ENCODE data around the gene SDCBP2. TPM values are rescaled to one million over a fixed set of nuclear protein-coding genes. Genes with fewer than 3 reads are reported as not detected.

Gene SDCBP2
- total RNA-seq, 1 experiment from 2014 or later = 1.9 TPM

GRCh38 chr20:1319462-1319861 lies 9.5 kb downstream of the SDCBP2 start:
- H3K4me3 Mint-ChIP-seq = no peak overlapping the region
- no peaks in the 10 kb centered on the region for H3K4me1 Mint-ChIP-seq
- no peak overlapping the region for H4K8ac ChIP-seq (replicated peaks; ENCODE audit: insufficient read length, low read depth, low read length)
- no CpG with 5 or more reads among the region's 4 CpGs for WGBS (ENCODE audit: extremely low coverage, insufficient read length, low lambda C conversion rate)
- H3K23ac ChIP-seq (ENCODE audit: insufficient read length, low read depth, low read length) = no peak overlapping the region
- no peak overlapping the region for H3K18ac ChIP-seq (ENCODE audit: insufficient read length, low read depth, low read length)
- no peak overlapping the region for H3K9ac ChIP-seq (ENCODE audit: extremely low read depth, insufficient read length, low read length)
- no peak overlapping the region for H3K27ac Mint-ChIP-seq
- H2BK5ac ChIP-seq (ENCODE audit: insufficient read length, low read length) = no peak overlapping the region
- DNase-seq = no peak
- no peak overlapping the region for H3T11ph ChIP-seq (ENCODE audit: low read length)
- no peaks in the 10 kb centered on the region for H3K36me3 Mint-ChIP-seq (ENCODE audit: insufficient read depth in 1 of 3, low read depth in 3 of 3)
- no peaks in the 10 kb centered on the region for H3K23me2 ChIP-seq (ENCODE audit: insufficient read length, low read depth, low read length, poor library complexity, severe bottlenecking)
- no peaks in the 10 kb centered on the region for H3K79me2 ChIP-seq (ENCODE audit: insufficient read depth, low read length)
- no peaks in the 10 kb centered on the region for H3K4me1 ChIP-seq (ENCODE audit: insufficient read depth, low read length)
- no peak overlapping the region for H4K5ac ChIP-seq (ENCODE audit: insufficient read length, low read depth, low read length)
- H3K9me3 ChIP-seq (ENCODE audit: control insufficient read depth, low read depth, low read length) = no peaks in the 10 kb centered on the region
- no peak overlapping the region for H3K14ac ChIP-seq (ENCODE audit: insufficient read depth, low read length)
- no peak overlapping the region for H2AK5ac ChIP-seq (ENCODE audit: insufficient read length, low read length)
- no peaks in the 10 kb centered on the region for H3K27me3 ChIP-seq (ENCODE audit: insufficient read depth, low read length)
- no peak overlapping the region for H3K4ac ChIP-seq (ENCODE audit: low read depth, low read length)
- H2BK120ac ChIP-seq (ENCODE audit: low read depth, low read length, poor library complexity, severe bottlenecking) = no peak overlapping the region
- no peaks in the 10 kb centered on the region for H4K20me1 ChIP-seq (ENCODE audit: control insufficient read depth, insufficient read depth, insufficient read length)
- H3K79me1 ChIP-seq (ENCODE audit: insufficient read depth, low read depth, low read length, poor library complexity, severe bottlenecking) = no peaks in the 10 kb centered on the region
- H3K27me3 Mint-ChIP-seq (ENCODE audit: low read depth) = peaks cover 29% of the 10 kb centered on the region
- H3K9me3 Mint-ChIP-seq = no peaks in the 10 kb centered on the region
- no peak overlapping the region for H3K27ac ChIP-seq (ENCODE audit: insufficient read length, low read depth, low read length)
- no peak overlapping the region for H2BK15ac ChIP-seq (ENCODE audit: low read depth, low read length)
- no peak for TF ChIP-seq CTCF (conservative IDR thresholded peaks at IDR 0.05)
- no peak overlapping the region for H3K56ac ChIP-seq (ENCODE audit: insufficient read length, low read depth, low read length)
- no peak overlapping the region for H2BK12ac ChIP-seq (ENCODE audit: insufficient read length, low read depth, low read length)
- no peak overlapping the region for H2AFZ ChIP-seq (ENCODE audit: low read length)
- no peak overlapping the region for H2BK20ac ChIP-seq (ENCODE audit: low read depth, low read length, poor library complexity, severe bottlenecking)
- no peak overlapping the region for H3K4me2 ChIP-seq (ENCODE audit: insufficient read depth, insufficient read length, low read length)
- no peak overlapping the region for H4K91ac ChIP-seq (ENCODE audit: insufficient read length, low read depth, low read length)

All from H9 (cell line).